GM18498 (cell line): ENCODE results near the gene ELF3.
"Not testable (repeated sequence)": the region's sequence is repeated elsewhere in the genome, so short reads cannot be mapped to it uniquely, and the experiment has no call there.

Experiments
- ATAC-seq: cut with Tn5 transposase; IDR thresholded peaks from one replicate; pipeline ENCODE4 v1.9.1; 2021; ENCODE audit warnings: mild to moderate bottlenecking, moderate library complexity; ENCODE audit not compliant: unreplicated experiment

The ELF3 gene

DNA sequence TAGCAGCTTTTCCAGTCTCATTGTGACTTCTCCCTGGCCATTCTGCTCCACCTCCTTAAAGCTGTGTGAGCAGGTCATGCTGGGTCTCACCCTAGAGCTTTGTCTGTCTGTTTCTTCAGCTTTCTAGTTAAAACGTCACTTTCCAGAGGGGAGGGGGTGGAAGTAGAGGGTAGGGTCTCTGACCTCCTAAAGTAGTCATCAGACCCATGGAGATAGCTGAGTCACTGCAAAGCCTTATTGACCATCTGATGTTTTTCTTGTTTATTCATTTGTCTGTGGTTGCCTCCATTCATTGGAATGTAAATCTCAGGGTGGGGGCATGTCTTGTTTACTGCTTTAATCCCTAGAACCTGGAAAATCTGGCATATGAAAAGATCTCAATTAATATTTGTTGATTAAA is 52.7 kb downstream of the ELF3 start:
- no peak for ATAC-seq

DNA sequence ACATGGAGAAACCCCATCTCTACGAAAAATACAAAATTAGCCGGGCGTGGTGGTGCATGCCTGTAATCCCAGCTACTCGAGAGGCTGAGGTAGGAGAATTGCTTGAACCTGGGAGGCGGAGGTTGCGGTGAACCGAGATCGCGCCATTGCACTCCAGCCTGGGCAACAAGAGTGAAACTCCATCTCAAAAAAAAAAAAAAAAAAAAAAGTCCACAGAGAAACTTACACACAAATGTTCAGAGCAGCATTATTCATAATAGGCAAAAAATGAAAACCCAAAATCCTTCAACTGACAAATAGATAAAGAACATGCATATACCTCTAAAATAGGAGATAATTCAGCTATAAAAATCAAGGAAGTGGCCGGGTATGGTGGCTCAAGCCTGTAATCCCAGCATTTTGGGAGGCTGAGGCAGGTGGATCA is 54.5 kb downstream of the ELF3 start:
- ATAC-seq, result not testable (repeated sequence)
